HepG2 (cell line): ENCODE measurements around the gene CHID1. TPM values are rescaled to one million over a fixed set of nuclear protein-coding genes. Genes with fewer than 3 reads are reported as not detected.

Source experiments
- AKNA ChIP-seq: sonication (generic); formaldehyde crosslinking; IDR thresholded peaks from 2 replicates; pipeline ENCODE4 v1.4.0; 2020; ENCODE audit warnings: missing genetic modification reagents, borderline replicate concordance
- FOXK2 ChIP-seq: fragments of 450-650 bp; IDR thresholded peaks from 2 replicates; pipeline ENCODE4 v1.6.1; 2016
- ISX ChIP-seq: sonication (generic); formaldehyde crosslinking; conservative IDR thresholded peaks from 2 replicates; pipeline ENCODE4 v1.5.0; 2020; ENCODE audit warnings: missing genetic modification reagents
- MXD3 ChIP-seq: IDR thresholded peaks from 2 replicates; pipeline ENCODE4 v1.6.1; 2016; ENCODE audit warnings: mild to moderate bottlenecking, missing biosample characterization, missing genetic modification reagents
- ZBTB10 ChIP-seq: sonication (generic); formaldehyde crosslinking; IDR thresholded peaks from 2 replicates; pipeline ENCODE4 v1.4.0; 2020; ENCODE audit warnings: missing genetic modification reagents, borderline replicate concordance
- ZNF280D ChIP-seq: sonication (generic); formaldehyde crosslinking; IDR thresholded peaks from 2 replicates; pipeline ENCODE4 v1.5.1; 2020; ENCODE audit warnings: mild to moderate bottlenecking, missing genetic modification reagents
- ZNF350 ChIP-seq: sonication (generic); formaldehyde crosslinking; IDR thresholded peaks from 2 replicates; pipeline ENCODE4 v1.4.0; 2020; ENCODE audit warnings: mild to moderate bottlenecking, low read depth, missing genetic modification reagents, borderline replicate concordance
- ZNF670 ChIP-seq: sonication (generic); formaldehyde crosslinking; IDR thresholded peaks from 2 replicates; pipeline ENCODE4 v1.8.0; 2022; ENCODE audit warnings: mild to moderate bottlenecking, missing genetic modification reagents, borderline replicate concordance
- ZNF800 ChIP-seq: sonication (generic); formaldehyde crosslinking; IDR thresholded peaks from 2 replicates; pipeline ENCODE4 v1.4.0; 2020; ENCODE audit warnings: missing genetic modification reagents
- ZNF83 ChIP-seq: sonication (generic); formaldehyde crosslinking; IDR thresholded peaks from 2 replicates; pipeline ENCODE4 v1.4.0; 2020; ENCODE audit warnings: missing genetic modification reagents, mild to moderate bottlenecking, borderline replicate concordance
- polyA plus RNA-seq, 8 experiments: library from polyadenylated mRNA; depleted of rRNA in 3 of 8; stranded (reverse) in 7 of 8; unstranded in 1 of 8; fragments of >200 nt; fragmentation: Illumina TruSeq in 4 of 8; extraction: Trizol in 4 of 8; gene quantifications; 2 replicates each; pipeline versions ENCODE4 v1.2.1 to v1.2.3, GENCODE V29; 2011 to 2016; ENCODE audit warnings: low read depth in 4 of 8, missing spikeins in 1 of 8, mixed read lengths in 1 of 8; ENCODE audit not compliant: insufficient read depth in 1 of 8
- total RNA-seq, 5 experiments: library from RNA; depleted of rRNA; stranded (reverse); fragments of >200 nt; fragmentation: Illumina TruSeq; extraction: Trizol; gene quantifications; 2 replicates each; pipeline ENCODE4 v1.2.3, GENCODE V29; 2016; ENCODE audit warnings: low read depth in 1 of 5

CHID1 gene
- total and polyA plus RNA-seq, 2 of the 13 experiments (the other 11 are each of a cell fraction or from before 2014, with no cell fraction given) = 65.1 to 93.6 TPM

GRCh38 chr11:819943-820649, 90.5 kb downstream of the CHID1 start (continued):
- TF ChIP-seq ZNF280D (CRISPR knock-in tag) = no peak
- no peak for TF ChIP-seq ZBTB10 (CRISPR knock-in tag)
- no peak for TF ChIP-seq ZNF800 (CRISPR knock-in tag)
- TF ChIP-seq AKNA (CRISPR knock-in tag) = no peak
- no peak for TF ChIP-seq ZNF670 (CRISPR knock-in tag)
- no peak for TF ChIP-seq ZNF83 (CRISPR knock-in tag)
- TF ChIP-seq FOXK2 = no peak
- TF ChIP-seq MXD3 (CRISPR knock-in tag) = no peak
- TF ChIP-seq ZNF350 = no peak
- TF ChIP-seq ISX (CRISPR knock-in tag) = no peak
